ENCODE measurements around the gene RPL9. TPM values are rescaled to one million over a fixed set of nuclear protein-coding genes. Genes with fewer than 3 reads are reported as not detected.
A peak's percentile ranks its signal among the peaks of the same experiment; 100 is the strongest.

The RPL9 gene
- total and polyA plus RNA-seq, 2 of the 13 experiments (the other 11 are each of a cell fraction or from before 2014, with no cell fraction given): 993 to 2,148 TPM

GRCh38 chr4:39458505-39459300, at the start of gene RPL9, which contains the start of gene LIAS (continued):
- TF ChIP-seq NCOA2 (CRISPR knock-in tag; IDR thresholded peaks at IDR 0.05) (no peak), EHMT2 (IDR thresholded peaks at IDR 0.05; ENCODE audit: borderline replicate concordance, low read depth, low read length) (no peak), KDM1A (CRISPR knock-in tag; IDR thresholded peaks at IDR 0.05) (no peak), STAT5B (CRISPR knock-in tag; IDR thresholded peaks at IDR 0.05) (no peak), TP53 (CRISPR knock-in tag; conservative IDR thresholded peaks at IDR 0.05) (no peak), ZSCAN22 (CRISPR knock-in tag; IDR thresholded peaks at IDR 0.05) (no peak), ZNF557 (CRISPR knock-in tag; IDR thresholded peaks at IDR 0.05) (no peak), ZFP37 (CRISPR knock-in tag; IDR thresholded peaks at IDR 0.05; ENCODE audit: borderline replicate concordance) (peak; percentile 95), NBN (conservative IDR thresholded peaks at IDR 0.05) (no peak), ZNF337 (CRISPR knock-in tag; IDR thresholded peaks at IDR 0.05; ENCODE audit: borderline replicate concordance, low read depth) (peak; percentile 65; the same call in 1 of the 2 replicates), HCFC1 (IDR thresholded peaks at IDR 0.05; ENCODE audit: low read depth, low read length) (peak; percentile 81), CBX1 (IDR thresholded peaks at IDR 0.05; ENCODE audit: low read depth) (peak; percentile 90), ZNF883 (CRISPR knock-in tag; IDR thresholded peaks at IDR 0.05; ENCODE audit: not compliant biosample characterization) (peak; percentile 58), ZNF775 (CRISPR knock-in tag; IDR thresholded peaks at IDR 0.05; ENCODE audit: borderline replicate concordance) (0 out of 2 replicates have a peak, but pooled peaks have one; percentile 54), ZFP36L1 (CRISPR knock-in tag; IDR thresholded peaks at IDR 0.05) (0 out of 2 replicates have a peak, but pooled peaks have one; percentile 59), JDP2 (CRISPR knock-in tag; IDR thresholded peaks at IDR 0.05; ENCODE audit: borderline replicate concordance) (no peak), ATF3 (CRISPR knock-in tag; IDR thresholded peaks at IDR 0.05) (no peak; the same call in 1 of the 2 replicates), ZNF513 (CRISPR knock-in tag; conservative IDR thresholded peaks at IDR 0.05) (0 out of 2 replicates have a peak, but pooled peaks have one; percentile 25), PHF8 (CRISPR knock-in tag; IDR thresholded peaks at IDR 0.05) (peak; percentile 86), SMAD9 (CRISPR knock-in tag; IDR thresholded peaks at IDR 0.05) (no peak; the same call in 1 of the 2 replicates), ZBTB44 (CRISPR knock-in tag; IDR thresholded peaks at IDR 0.05) (0 out of 2 replicates have a peak, but pooled peaks have one; percentile 16), ZNF776 (CRISPR knock-in tag; IDR thresholded peaks at IDR 0.05) (no peak; the same call in 1 of the 2 replicates), NR2C2 (CRISPR knock-in tag; IDR thresholded peaks at IDR 0.05; ENCODE audit: borderline replicate concordance) (peak; percentile 72; the same call in 1 of the 2 replicates), RBM39 (IDR thresholded peaks at IDR 0.05; ENCODE audit: low read depth, low read length, poor library complexity, severe bottlenecking) (peak; percentile 79), MZF1 (CRISPR knock-in tag; IDR thresholded peaks at IDR 0.05; ENCODE audit: borderline replicate concordance) (no peak), HNRNPH1 (optimal IDR thresholded peaks at IDR 0.05; ENCODE audit: low read depth, low read length) (no peak), KLF15 (CRISPR knock-in tag; IDR thresholded peaks at IDR 0.05; ENCODE audit: borderline replicate concordance) (no peak)

Data from HepG2 (cell line).